ENCODE measurements around the gene SLC35E2B. TPM values are rescaled to one million over a fixed set of nuclear protein-coding genes. Genes with fewer than 3 reads are reported as not detected.

Gene SLC35E2B
- total RNA-seq, 3 donors from 2014 or later, result 32.4 to 75.2 (median 73.8) TPM

- intact Hi-C loops (cut with DNase I, micrococcal nuclease), result no loop called here
- ATAC-seq, result no peak
- Histone ChIP-seq H3K4me3 (peak overlapping the region; percentile 80), H3K9me3 (no peaks in the 10 kb centered on the region), H3K36me3 (ENCODE audit: low read depth) (no peaks in the 10 kb centered on the region), H3K4me1 (ENCODE audit: low read depth) (peaks cover 23% of the 10 kb centered on the region)
- DNase-seq, result peak in 1 of 3 donors; percentile 64
- no peak for TF ChIP-seq CTCF (IDR thresholded peaks at IDR 0.05)
These were observed 75.8 kb downstream of the SLC35E2B start for GRCh38 chr1:1616838-1617237.

- Histone ChIP-seq H3K9me3 (no peaks in the 10 kb centered on the region), H3K4me3 (peak overlapping the region; percentile 80), H3K36me3 (ENCODE audit: low read depth) (no peaks in the 10 kb centered on the region), H3K4me1 (ENCODE audit: low read depth) (peaks cover 23% of the 10 kb centered on the region)
- ATAC-seq, result peak; percentile 47
- intact Hi-C loops (cut with DNase I, micrococcal nuclease), result no loop called here
- no peak for TF ChIP-seq CTCF (IDR thresholded peaks at IDR 0.05)
- peak; percentile 63 to 78 (median 69) for DNase-seq
These were observed 76.4 kb downstream of the SLC35E2B start for GRCh38 chr1:1616045-1616790.

DNA sequence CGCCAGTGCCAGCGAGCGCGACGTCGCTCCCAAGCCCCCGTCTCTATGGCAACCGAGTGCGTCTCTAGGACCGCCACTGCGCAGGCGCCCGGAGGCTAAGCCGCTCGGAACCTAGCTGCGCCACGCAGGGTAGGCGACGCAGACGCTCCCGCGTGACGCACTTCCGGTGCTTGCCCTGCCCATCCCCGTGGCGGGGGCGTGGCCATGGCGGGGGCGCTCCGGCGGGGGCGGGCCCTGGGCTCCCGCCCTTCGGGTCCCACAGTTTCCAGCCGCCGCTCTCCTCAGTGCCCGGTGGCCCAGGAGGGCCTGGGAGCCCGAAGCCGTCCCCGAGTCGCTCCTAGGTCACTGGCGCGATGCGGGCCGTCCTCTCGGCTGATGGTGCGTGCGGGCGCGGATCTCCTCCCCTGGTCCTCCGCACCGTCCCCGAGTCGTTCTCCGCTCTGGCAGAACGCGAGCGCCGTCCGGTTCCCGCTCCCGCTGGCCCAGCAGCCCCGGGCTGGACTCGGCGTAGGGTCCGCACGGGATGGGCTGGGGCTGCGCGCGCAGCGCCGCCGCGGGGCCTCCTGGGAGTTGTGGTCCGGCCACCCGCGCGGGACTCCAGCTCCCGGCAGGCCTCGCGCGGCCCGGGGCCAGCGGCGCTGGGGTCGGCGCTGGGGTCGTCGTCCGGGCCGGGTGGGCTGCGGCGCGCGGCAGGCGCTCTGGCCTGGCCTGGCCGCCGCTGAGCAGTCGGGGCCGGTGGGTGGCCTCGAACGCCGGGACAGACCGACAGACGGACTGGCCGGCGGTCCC, 77.1 kb downstream of the SLC35E2B start, which contains the start of gene MIB2:
MIB2 (plus strand) TSS at position 245 of the 789 bp plus-strand sequence. CDS start 7,953 bp downstream, outside the sequence.
- H3K4me1 ChIP-seq (ENCODE audit: low read depth), result peaks cover 23% of the 10 kb centered on the region
- peak within 1 kb of the TSS; percentile 80 for H3K4me3 ChIP-seq
- TF ChIP-seq CTCF (IDR thresholded peaks at IDR 0.05), result no peak
- no peaks in the 10 kb centered on the region for H3K36me3 ChIP-seq (ENCODE audit: low read depth)
- H3K9me3 ChIP-seq, result no peaks in the 10 kb centered on the region
- intact Hi-C loops (cut with DNase I, micrococcal nuclease), result no loop called here
- ATAC-seq (peak; percentile 96), DNase-seq (peak; percentile 95 to 98 (median 98))

GRCh38 chr1:1614954-1615255, 77.7 kb downstream of the SLC35E2B start:
- intact Hi-C loops (cut with DNase I, micrococcal nuclease), result no loop called here
- TF ChIP-seq CTCF (IDR thresholded peaks at IDR 0.05), result no peak

DNA sequence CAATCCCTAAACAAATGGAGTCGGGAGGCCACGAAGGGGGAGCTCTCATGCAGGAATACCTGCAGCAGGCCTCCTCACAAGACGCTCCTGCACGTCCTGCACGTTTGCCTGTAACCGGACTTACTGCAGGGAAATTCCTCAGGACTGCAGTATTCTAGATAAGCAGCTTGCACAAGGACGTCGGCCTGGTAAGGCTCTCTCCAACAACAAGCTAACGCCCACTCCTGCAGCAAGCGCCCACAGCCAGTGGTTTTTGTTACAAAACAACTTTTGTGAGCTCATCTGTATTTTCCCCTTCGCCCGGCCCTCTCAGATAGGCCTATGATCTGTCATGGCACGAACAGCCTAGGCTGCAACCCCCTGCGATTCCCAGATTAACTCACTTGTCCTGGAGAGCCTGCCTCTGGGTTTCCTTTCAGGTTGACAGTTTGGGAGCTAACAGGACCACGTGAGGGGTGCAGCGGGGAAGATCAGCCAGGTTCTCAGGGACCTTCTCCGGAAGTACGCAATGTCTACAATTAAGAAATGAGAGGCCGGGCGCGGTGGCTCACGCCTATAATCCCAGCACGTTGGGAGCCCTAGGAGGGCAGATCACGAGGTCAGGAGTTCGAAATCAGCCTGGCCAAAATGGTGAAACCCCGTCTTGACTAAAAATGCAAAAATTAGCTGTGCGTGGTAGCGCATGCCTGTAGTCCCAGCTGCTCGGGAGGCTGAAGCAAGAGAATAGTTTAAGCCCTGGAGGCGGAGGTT, 78.2 kb downstream of the SLC35E2B start:
- Histone ChIP-seq H3K9me3 (no peaks in the 10 kb centered on the region), H3K4me1 (ENCODE audit: low read depth) (peaks cover 23% of the 10 kb centered on the region), H3K4me3 (peak overlapping the region; percentile 80), H3K36me3 (ENCODE audit: low read depth) (no peaks in the 10 kb centered on the region)
- ATAC-seq (peak; percentile 14), DNase-seq (peak; percentile 55 to 75 (median 61))
- no peak for TF ChIP-seq CTCF (IDR thresholded peaks at IDR 0.05)
- intact Hi-C loops (cut with DNase I, micrococcal nuclease), result no loop called here

More at GRCh38 chr1:1614954-1615255, 77.7 kb downstream of the SLC35E2B start:
- DNase-seq, result no peak
- Histone ChIP-seq H3K4me1 (ENCODE audit: low read depth) (peaks cover 23% of the 10 kb centered on the region), H3K4me3 (peak overlapping the region; percentile 80), H3K9me3 (no peaks in the 10 kb centered on the region), H3K36me3 (ENCODE audit: low read depth) (no peaks in the 10 kb centered on the region)
- no peak for ATAC-seq

Data from mucosa of descending colon (tissue), 3 donors.